GM20431 (cell line): Measurements from ENCODE around the gene LENEP.

Experiments
- in situ Hi-C: fragments of 300-500 bp; cut with MseI, MboI; formaldehyde crosslinking; loops from one replicate; pipeline ENCODE4 v1.15.0; 2020; ENCODE audit warnings: low sequenced_read_pairs; ENCODE audit not compliant: unreplicated experiment

The LENEP gene

GRCh38 chr1:155043301-155043702, 49.9 kb downstream of the LENEP start:
- in situ Hi-C loops, result no loop called here

GRCh38 chr1:155043793-155044192, 50.4 kb downstream of the LENEP start:
- in situ Hi-C loops, result no loop called here
